Mesodermal cell (in vitro differentiated cells): ENCODE measurements around the gene TRIO.

Experiments
- H3K27ac ChIP-seq: 2 replicates; pipeline ENCODE4 v1.7.0; 2013; ENCODE audit warnings: mild to moderate bottlenecking, low read depth, low read length, moderate library complexity; ENCODE audit not compliant: severe bottlenecking
- H3K36me3 ChIP-seq: 2 replicates; pipeline ENCODE4 v1.7.1; 2013; ENCODE audit warnings: mild to moderate bottlenecking, low read length, moderate library complexity; ENCODE audit not compliant: control insufficient read depth, insufficient read depth
- H3K4me1 ChIP-seq: one replicate; pipeline ENCODE4 v1.7.1; 2013; ENCODE audit warnings: mild to moderate bottlenecking, low read length; ENCODE audit not compliant: insufficient read depth, control insufficient read depth, poor library complexity, severe bottlenecking
- H3K4me3 ChIP-seq: 2 replicates; pipeline ENCODE4 v1.7.0; 2013; ENCODE audit warnings: low read length, control low read depth, mild to moderate bottlenecking; ENCODE audit not compliant: insufficient read depth, poor library complexity, severe bottlenecking; ENCODE audit errors: extremely low read depth
- H3K9me3 ChIP-seq: 2 replicates; pipeline ENCODE4 v1.7.1; 2013; ENCODE audit warnings: mild to moderate bottlenecking, low read length, moderate library complexity; ENCODE audit not compliant: control insufficient read depth
- WGBS, 2 experiments: methylation state at CpG; one replicate each; pipeline ENCODE4 v1.1.5; 2013; ENCODE audit warnings: missing lambda C conversion rate in 2 of 2; ENCODE audit not compliant: insufficient coverage in 2 of 2; 5-methylcytosine and 5-hydroxymethylcytosine counted together

TRIO gene

GRCh38 chr5:14341571-14342230 is 198.6 kb downstream of the TRIO start:
- no peaks in the 10 kb centered on the region for H3K9me3 ChIP-seq
- H3K4me1 ChIP-seq: peaks cover 5% of the 10 kb centered on the region
- peaks cover 73% of the 10 kb centered on the region for H3K36me3 ChIP-seq
- H3K4me3 ChIP-seq: no peak overlapping the region
- H3K27ac ChIP-seq: peak overlapping the region; percentile 51
- WGBS, 2 experiments: 66 to 91% methylated on average over 4 of the region's 4 CpGs

- Histone ChIP-seq H3K27ac (peak overlapping the region; percentile 51), H3K9me3 (no peaks in the 10 kb centered on the region), H3K4me1 (peaks cover 4% of the 10 kb centered on the region), H3K36me3 (peaks cover 71% of the 10 kb centered on the region), H3K4me3 (no peak overlapping the region)
- WGBS, 2 experiments: 78% methylated on average over 3 of the region's 3 CpGs
Observed at GRCh38 chr5:14342306-14342705, 199.2 kb downstream of the TRIO start.

- H3K27ac ChIP-seq: no peak overlapping the region
- H3K4me1 ChIP-seq: no peaks in the 10 kb centered on the region
- H3K9me3 ChIP-seq: no peaks in the 10 kb centered on the region
- H3K4me3 ChIP-seq: no peak overlapping the region
- WGBS, 2 experiments: 98 to 100% methylated on average over 3 of the region's 4 CpGs
- H3K36me3 ChIP-seq: peaks cover 64% of the 10 kb centered on the region
Observed at GRCh38 chr5:14343376-14343775, 200.2 kb downstream of the TRIO start.

- H3K36me3 ChIP-seq: peaks cover 59% of the 10 kb centered on the region
- no peaks in the 10 kb centered on the region for H3K4me1 ChIP-seq
- no peak overlapping the region for H3K27ac ChIP-seq
- 94 to 96% methylated on average over 6 of the region's 7 CpGs for WGBS, 2 experiments
- no peaks in the 10 kb centered on the region for H3K9me3 ChIP-seq
- H3K4me3 ChIP-seq: no peak overlapping the region
Observed at GRCh38 chr5:14347522-14347921, 204.4 kb downstream of the TRIO start.

GRCh38 chr5:14348142-14348541 is 205.0 kb downstream of the TRIO start:
- WGBS, 2 experiments: 93 to 100% methylated on average over 2 to 3 of the region's 5 CpGs

GRCh38 chr5:14349029-14349428 is 205.9 kb downstream of the TRIO start:
- Histone ChIP-seq H3K9me3 (no peaks in the 10 kb centered on the region), H3K4me3 (no peak overlapping the region), H3K27ac (no peak overlapping the region), H3K4me1 (peaks cover 6% of the 10 kb centered on the region), H3K36me3 (peaks cover 60% of the 10 kb centered on the region)
- 83 to 98% methylated on average over 5 to 6 of the region's 8 CpGs for WGBS, 2 experiments

More at GRCh38 chr5:14348142-14348541, 205.0 kb downstream of the TRIO start:
- Histone ChIP-seq H3K27ac (no peak overlapping the region), H3K36me3 (peaks cover 60% of the 10 kb centered on the region), H3K4me3 (no peak overlapping the region), H3K9me3 (no peaks in the 10 kb centered on the region), H3K4me1 (no peaks in the 10 kb centered on the region)

GRCh38 chr5:14351086-14351661 is 208.0 kb downstream of the TRIO start:
- H3K27ac ChIP-seq: no peak overlapping the region
- peaks cover 59% of the 10 kb centered on the region for H3K36me3 ChIP-seq
- peaks cover 10% of the 10 kb centered on the region for H3K4me1 ChIP-seq
- 89 to 97% methylated on average over 4 to 6 of the region's 7 CpGs for WGBS, 2 experiments
- no peaks in the 10 kb centered on the region for H3K9me3 ChIP-seq
- no peak overlapping the region for H3K4me3 ChIP-seq

- H3K36me3 ChIP-seq: peaks cover 60% of the 10 kb centered on the region
- peaks cover 10% of the 10 kb centered on the region for H3K4me1 ChIP-seq
- H3K27ac ChIP-seq: no peak overlapping the region
- 68 to 83% methylated on average over 4 to 5 of the region's 7 CpGs for WGBS, 2 experiments
- H3K4me3 ChIP-seq: no peak overlapping the region
- H3K9me3 ChIP-seq: no peaks in the 10 kb centered on the region
Observed at GRCh38 chr5:14351845-14352712, 208.9 kb downstream of the TRIO start.

- 94 to 100% methylated on average over 4 to 9 of the region's 11 CpGs for WGBS, 2 experiments
- peaks cover 67% of the 10 kb centered on the region for H3K36me3 ChIP-seq
- peak overlapping the region; percentile 2 for H3K27ac ChIP-seq
- no peak overlapping the region for H3K4me3 ChIP-seq
- H3K9me3 ChIP-seq: no peaks in the 10 kb centered on the region
- peaks cover 10% of the 10 kb centered on the region for H3K4me1 ChIP-seq
Observed at GRCh38 chr5:14353726-14354474, 210.8 kb downstream of the TRIO start.

- H3K4me1 ChIP-seq: peaks cover 10% of the 10 kb centered on the region
- no peak overlapping the region for H3K4me3 ChIP-seq
- no peak overlapping the region for H3K27ac ChIP-seq
- H3K36me3 ChIP-seq: peaks cover 69% of the 10 kb centered on the region
- H3K9me3 ChIP-seq: no peaks in the 10 kb centered on the region
- whole genome bisulfite sequencing, 2 experiments: 93 to 96% methylated on average over 3 of the region's 4 CpGs
Observed at GRCh38 chr5:14355391-14355790, 212.2 kb downstream of the TRIO start.
